Smooth muscle cell (in vitro differentiated cells): ENCODE results near the gene SHISA4. TPM values are rescaled to one million over a fixed set of nuclear protein-coding genes. Genes with fewer than 3 reads are reported as not detected.
A peak's percentile ranks its signal among the peaks of the same experiment; 100 is the strongest.

ENCODE experiments used
- DNase-seq: peaks from one replicate; lab custom pipeline; 2025; ENCODE audit not compliant: unreplicated experiment; lab: John Stamatoyannopoulos, UW
- H2AFZ ChIP-seq: fragments of 200-600 bp; sonication (generic); 2 replicates; pipeline ENCODE4 v1.6.0; 2016; ENCODE audit warnings: antibody characterized with exemption, low read depth, mild to moderate bottlenecking
- H3F3A ChIP-seq: fragments of 200-600 bp; sonication (generic); 2 replicates; pipeline ENCODE4 v1.6.0; 2017; ENCODE audit warnings: antibody characterized with exemption, low read depth
- H3K27ac ChIP-seq: fragments of 200-600 bp; sonication (generic); 2 replicates; pipeline ENCODE4 v1.5.1; 2016; ENCODE audit warnings: low read depth, mild to moderate bottlenecking
- H3K27me3 ChIP-seq: fragments of 200-600 bp; sonication (generic); 2 replicates; pipeline ENCODE4 v1.6.1; 2016; ENCODE audit warnings: low read depth, mild to moderate bottlenecking
- H3K36me3 ChIP-seq: fragments of 200-600 bp; sonication (generic); 2 replicates; pipeline ENCODE4 v1.5.1; 2016; ENCODE audit warnings: low read depth
- H3K4me1 ChIP-seq: fragments of 200-600 bp; sonication (generic); 2 replicates; pipeline ENCODE4 v1.5.1; 2016; ENCODE audit warnings: low read depth
- H3K4me2 ChIP-seq: fragments of 200-600 bp; sonication (generic); 2 replicates; pipeline ENCODE4 v1.6.0; 2016; ENCODE audit warnings: mild to moderate bottlenecking
- H3K4me3 ChIP-seq: fragments of 200-600 bp; sonication (generic); 2 replicates; pipeline ENCODE4 v1.5.1; 2016; ENCODE audit warnings: mild to moderate bottlenecking
- H3K79me2 ChIP-seq: fragments of 200-600 bp; sonication (generic); 2 replicates; pipeline ENCODE4 v1.6.0; 2016; ENCODE audit warnings: low read depth, mild to moderate bottlenecking
- H3K9ac ChIP-seq: fragments of 200-600 bp; sonication (generic); 2 replicates; pipeline ENCODE4 v1.6.0; 2016; ENCODE audit warnings: low read depth
- H3K9me3 ChIP-seq: fragments of 200-600 bp; sonication (generic); replicated peaks from 2 replicates; pipeline ENCODE4 v1.5.1; 2016; ENCODE audit warnings: low read depth
- H4K20me1 ChIP-seq: fragments of 200-600 bp; sonication (generic); 2 replicates; pipeline ENCODE4 v1.6.0; 2016; ENCODE audit warnings: low read depth
- WGBS: methylation state at CpG from one replicate; pipeline ENCODE4 v1.1.7; 2016; ENCODE audit warnings: low lambda C conversion rate; 5-methylcytosine and 5-hydroxymethylcytosine counted together
- polyA plus RNA-seq: library from polyadenylated mRNA; unstranded; fragments of >200 nt; fragmentation: Nextera tagmentation; extraction: Ambion mirVana; gene quantifications from 2 replicates; pipeline ENCODE4 v1.2.1, GENCODE V29; 2016
- total RNA-seq: library from RNA; depleted of rRNA; stranded (reverse); fragments of >200 nt; gene quantifications from 2 replicates; pipeline ENCODE4 v1.2.3, GENCODE V29; 2014
- TF ChIP-seq, protein P1 (sequence below): fragments of 200-600 bp; sonication (generic); IDR thresholded peaks from 2 replicates; pipeline ENCODE4 v1.5.1; 2017; ENCODE audit warnings: borderline replicate concordance, mild to moderate bottlenecking, antibody characterized with exemption; ENCODE audit not compliant: insufficient read depth, poor library complexity, severe bottlenecking

Gene SHISA4
- total and polyA plus RNA-seq, 2 experiments from 2014 or later: 30.1 to 73.5 TPM

DNA sequence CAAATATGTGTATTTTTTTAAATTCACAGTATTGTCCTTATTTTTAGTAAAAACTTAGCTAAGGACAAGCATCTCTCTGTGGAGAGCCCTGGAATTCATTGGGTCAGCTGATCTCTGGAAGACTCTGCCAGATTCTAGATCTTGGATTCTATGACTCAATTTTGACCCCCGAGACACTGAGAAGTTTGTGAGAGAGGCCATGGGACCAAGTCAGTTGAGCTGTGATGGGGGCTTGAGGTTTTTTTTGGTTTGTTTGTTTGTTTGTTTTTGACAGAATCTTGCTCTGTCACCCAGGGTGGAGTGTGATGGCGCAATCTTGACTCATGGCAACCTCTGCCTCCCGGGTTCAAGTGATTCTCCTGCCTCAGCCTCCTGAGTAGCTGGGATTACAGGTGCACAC is 13.5 kb downstream of the SHISA4 start:
- H3K36me3 ChIP-seq: no peaks in the 10 kb centered on the region
- no peaks in the 10 kb centered on the region for H4K20me1 ChIP-seq
- H3K79me2 ChIP-seq: no peaks in the 10 kb centered on the region
- peaks cover 17% of the 10 kb centered on the region for H3F3A ChIP-seq
- no peak for DNase-seq
- H3K4me3 ChIP-seq: no peak overlapping the region
- TF ChIP-seq, protein P1, sequence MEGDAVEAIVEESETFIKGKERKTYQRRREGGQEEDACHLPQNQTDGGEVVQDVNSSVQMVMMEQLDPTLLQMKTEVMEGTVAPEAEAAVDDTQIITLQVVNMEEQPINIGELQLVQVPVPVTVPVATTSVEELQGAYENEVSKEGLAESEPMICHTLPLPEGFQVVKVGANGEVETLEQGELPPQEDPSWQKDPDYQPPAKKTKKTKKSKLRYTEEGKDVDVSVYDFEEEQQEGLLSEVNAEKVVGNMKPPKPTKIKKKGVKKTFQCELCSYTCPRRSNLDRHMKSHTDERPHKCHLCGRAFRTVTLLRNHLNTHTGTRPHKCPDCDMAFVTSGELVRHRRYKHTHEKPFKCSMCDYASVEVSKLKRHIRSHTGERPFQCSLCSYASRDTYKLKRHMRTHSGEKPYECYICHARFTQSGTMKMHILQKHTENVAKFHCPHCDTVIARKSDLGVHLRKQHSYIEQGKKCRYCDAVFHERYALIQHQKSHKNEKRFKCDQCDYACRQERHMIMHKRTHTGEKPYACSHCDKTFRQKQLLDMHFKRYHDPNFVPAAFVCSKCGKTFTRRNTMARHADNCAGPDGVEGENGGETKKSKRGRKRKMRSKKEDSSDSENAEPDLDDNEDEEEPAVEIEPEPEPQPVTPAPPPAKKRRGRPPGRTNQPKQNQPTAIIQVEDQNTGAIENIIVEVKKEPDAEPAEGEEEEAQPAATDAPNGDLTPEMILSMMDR: no peak
- no peaks in the 10 kb centered on the region for H3K27me3 ChIP-seq
- no peaks in the 10 kb centered on the region for H3K9me3 ChIP-seq
- no peak overlapping the region for H2AFZ ChIP-seq
- 81% methylated on average over 3 of the region's 3 CpGs for WGBS
- no peak overlapping the region for H3K27ac ChIP-seq
- H3K9ac ChIP-seq: no peak overlapping the region
- no peaks in the 10 kb centered on the region for H3K4me1 ChIP-seq
- H3K4me2 ChIP-seq: no peak overlapping the region

DNA sequence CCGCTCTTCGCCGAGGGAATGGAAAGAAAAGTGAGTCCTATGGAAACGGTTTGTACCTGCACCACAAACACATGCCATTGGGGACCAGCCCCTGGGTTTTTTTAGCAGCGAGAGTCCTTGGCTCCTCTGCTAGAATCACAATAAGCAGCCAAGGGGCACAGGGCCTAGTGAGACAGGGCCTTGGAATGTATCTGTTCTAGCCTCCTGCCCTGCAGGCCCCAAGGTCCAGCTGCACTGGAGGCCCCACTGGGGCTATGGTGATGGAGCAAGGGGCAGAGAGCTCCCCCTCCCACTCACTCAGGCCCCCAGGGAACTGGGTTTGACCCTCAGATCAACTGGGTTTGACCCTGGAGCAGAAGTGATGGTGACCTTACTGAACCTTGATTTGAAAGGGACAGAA is 14.4 kb downstream of the SHISA4 start:
- H3K27me3 ChIP-seq: no peaks in the 10 kb centered on the region
- no peak for DNase-seq
- H3F3A ChIP-seq: peaks cover 17% of the 10 kb centered on the region
- peak overlapping the region; percentile 75 for H3K27ac ChIP-seq
- H3K4me2 ChIP-seq: peak overlapping the region; percentile 36
- H4K20me1 ChIP-seq: no peaks in the 10 kb centered on the region
- H3K9me3 ChIP-seq: no peaks in the 10 kb centered on the region
- no peaks in the 10 kb centered on the region for H3K79me2 ChIP-seq
- H3K4me1 ChIP-seq: no peaks in the 10 kb centered on the region
- no peak overlapping the region for H3K4me3 ChIP-seq
- TF ChIP-seq, protein P1: no peak
- 76% methylated on average over 5 of the region's 5 CpGs for WGBS
- H2AFZ ChIP-seq: no peak overlapping the region
- no peaks in the 10 kb centered on the region for H3K36me3 ChIP-seq
- H3K9ac ChIP-seq: no peak overlapping the region

DNA sequence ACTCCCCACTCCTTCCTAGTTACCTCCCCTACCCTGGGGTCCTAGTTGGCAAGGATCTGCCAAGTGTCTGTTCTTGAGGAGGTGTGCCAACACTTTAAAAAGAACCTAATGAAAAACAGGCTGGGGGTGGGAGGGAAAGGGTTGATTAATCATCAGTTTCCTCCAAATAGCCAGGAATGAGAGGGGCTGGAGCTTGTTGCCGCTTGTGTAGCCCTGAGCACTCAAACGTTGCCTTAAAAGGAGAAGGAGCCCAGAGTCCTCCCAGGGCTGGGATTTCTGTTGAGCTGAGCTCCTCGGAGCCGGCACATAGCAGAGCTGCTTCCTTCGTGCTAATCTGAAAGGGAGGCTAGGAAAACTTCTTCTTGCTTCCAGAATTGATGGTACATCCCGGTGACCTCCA is 15.9 kb downstream of the SHISA4 start:
- Histone ChIP-seq H3K9ac (no peak overlapping the region), H3K36me3 (no peaks in the 10 kb centered on the region), H3F3A (peaks cover 17% of the 10 kb centered on the region), H3K4me3 (no peak overlapping the region), H3K27ac (peak overlapping the region; percentile 75), H3K79me2 (no peaks in the 10 kb centered on the region), H3K9me3 (no peaks in the 10 kb centered on the region), H3K4me2 (peak overlapping the region; percentile 60), H3K4me1 (no peaks in the 10 kb centered on the region), H2AFZ (no peak overlapping the region), H3K27me3 (no peaks in the 10 kb centered on the region), H4K20me1 (no peaks in the 10 kb centered on the region)
- DNase-seq: no peak
- TF ChIP-seq, protein P1: no peak
- WGBS: 7% methylated on average over 6 of the region's 6 CpGs

DNA sequence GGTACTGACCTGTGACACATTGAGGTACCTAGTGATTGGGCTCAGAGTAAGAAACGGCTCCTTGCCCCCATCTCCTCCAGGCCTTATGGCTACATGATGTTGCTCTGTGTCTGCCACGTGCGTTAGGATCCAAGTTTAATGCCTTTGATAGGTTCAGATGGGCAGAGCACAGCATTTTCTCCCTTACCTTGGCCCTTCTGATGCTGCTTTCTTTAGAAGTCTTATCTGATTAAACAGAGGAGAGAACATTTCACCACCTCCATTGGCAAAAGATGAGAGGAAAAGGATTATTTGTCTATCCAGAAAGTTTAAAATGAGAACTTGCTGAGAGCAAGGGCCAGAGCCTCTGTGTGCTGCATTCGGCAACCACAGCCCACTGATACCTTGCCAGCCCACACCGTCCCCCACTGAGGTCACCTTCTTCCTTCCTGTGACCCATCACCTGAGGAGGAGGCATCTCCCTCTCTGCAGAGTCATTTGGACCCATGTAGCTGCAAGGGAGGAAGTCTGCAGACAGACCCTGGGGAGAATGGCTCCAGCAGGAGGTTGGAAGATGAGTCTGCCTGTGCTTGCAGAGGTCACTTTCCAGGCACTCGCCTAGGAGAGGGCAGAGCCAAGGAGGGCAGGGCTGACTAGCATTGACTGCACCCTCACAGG is 16.7 kb downstream of the SHISA4 start:
- H3K9me3 ChIP-seq: no peaks in the 10 kb centered on the region
- H3F3A ChIP-seq: peaks cover 17% of the 10 kb centered on the region
- H3K9ac ChIP-seq: no peak overlapping the region
- H2AFZ ChIP-seq: no peak overlapping the region
- H4K20me1 ChIP-seq: no peaks in the 10 kb centered on the region
- H3K27ac ChIP-seq: peak overlapping the region; percentile 75
- H3K79me2 ChIP-seq: no peaks in the 10 kb centered on the region
- 84% methylated on average over 6 of the region's 6 CpGs for WGBS
- H3K36me3 ChIP-seq: no peaks in the 10 kb centered on the region
- H3K4me3 ChIP-seq: no peak overlapping the region
- H3K4me2 ChIP-seq: peak overlapping the region; percentile 60
- no peaks in the 10 kb centered on the region for H3K4me1 ChIP-seq
- no peaks in the 10 kb centered on the region for H3K27me3 ChIP-seq
- TF ChIP-seq, protein P1: no peak
- DNase-seq: no peak
